Activated naive CD4-positive, alpha-beta T cell treated with anti-CD3 and anti-CD28 coated beads, Interleukin-2, amount 10 ng/mL, durations not matched to agents 7 days and 5 days (primary cell): Measurements from ENCODE around the gene ZMYND11.
"Not testable (repeated sequence)": the region's sequence is repeated elsewhere in the genome, so short reads cannot be mapped to it uniquely, and the experiment has no call there.

ENCODE experiments used
- CTCF ChIA-PET: fragments of 350-600 bp; sonication (Branson Sonifier 250); formaldehyde crosslinking; loops from one replicate; lab custom pipeline; 2021; ENCODE audit warnings: antibody characterized with exemption; lab: Charles Lee
- DNase-seq: peaks from one replicate; pipeline ENCODE4 v3.0.0-alpha.2; 2020
- H3K27ac Mint-ChIP-seq: one replicate; pipeline ENCODE4 v1.8.0; 2021; ENCODE audit warnings: mild to moderate bottlenecking, moderate library complexity, mixed read lengths
- H3K27me3 Mint-ChIP-seq: one replicate; pipeline ENCODE4 v1.8.0; 2021; ENCODE audit warnings: mild to moderate bottlenecking, mixed read lengths
- H3K36me3 Mint-ChIP-seq: one replicate; pipeline ENCODE4 v1.8.0; 2021; ENCODE audit warnings: mixed read lengths
- H3K4me1 Mint-ChIP-seq: one replicate; pipeline ENCODE4 v1.8.0; 2021; ENCODE audit warnings: mixed read lengths
- H3K4me3 Mint-ChIP-seq: one replicate; pipeline ENCODE4 v1.8.0; 2021; ENCODE audit warnings: mild to moderate bottlenecking, moderate library complexity, mixed read lengths
- H3K9me3 Mint-ChIP-seq: one replicate; pipeline ENCODE4 v1.8.0; 2021; ENCODE audit warnings: mixed read lengths

Gene ZMYND11

GRCh38 chr10:264160-265073 lies 129.2 kb downstream of the ZMYND11 start:
- H3K27me3 Mint-ChIP-seq, H3K36me3 Mint-ChIP-seq, H3K27ac Mint-ChIP-seq, DNase-seq, CTCF ChIA-PET, H3K4me1 Mint-ChIP-seq, H3K9me3 Mint-ChIP-seq, H3K4me3 Mint-ChIP-seq: not testable (repeated sequence)

GRCh38 chr10:265074-265440 lies 129.8 kb downstream of the ZMYND11 start:
- H3K36me3 Mint-ChIP-seq, H3K9me3 Mint-ChIP-seq, DNase-seq, H3K4me3 Mint-ChIP-seq, CTCF ChIA-PET, H3K27me3 Mint-ChIP-seq, H3K27ac Mint-ChIP-seq, H3K4me1 Mint-ChIP-seq: not testable (repeated sequence)

GRCh38 chr10:265816-266588 lies 130.7 kb downstream of the ZMYND11 start:
- H3K27me3 Mint-ChIP-seq, H3K36me3 Mint-ChIP-seq, H3K4me1 Mint-ChIP-seq, H3K9me3 Mint-ChIP-seq, CTCF ChIA-PET, H3K27ac Mint-ChIP-seq, H3K4me3 Mint-ChIP-seq, DNase-seq: not testable (repeated sequence)

- no peaks in the 10 kb centered on the region for H3K36me3 Mint-ChIP-seq
- CTCF ChIA-PET, result no interaction called here
- no peak for DNase-seq
- H3K27ac Mint-ChIP-seq, result no peak overlapping the region
- no peak overlapping the region for H3K4me3 Mint-ChIP-seq
- no peaks in the 10 kb centered on the region for H3K4me1 Mint-ChIP-seq
- H3K27me3 Mint-ChIP-seq, result peaks cover 4% of the 10 kb centered on the region
- H3K9me3 Mint-ChIP-seq, result no peaks in the 10 kb centered on the region
Measured at GRCh38 chr10:266974-267425, 131.7 kb downstream of the ZMYND11 start.

GRCh38 chr10:267705-268104 lies 132.4 kb downstream of the ZMYND11 start:
- H3K4me3 Mint-ChIP-seq, result no peak overlapping the region
- H3K36me3 Mint-ChIP-seq, result no peaks in the 10 kb centered on the region
- DNase-seq, result no peak
- H3K27ac Mint-ChIP-seq, result no peak overlapping the region
- no peaks in the 10 kb centered on the region for H3K9me3 Mint-ChIP-seq
- H3K27me3 Mint-ChIP-seq, result peaks cover 4% of the 10 kb centered on the region
- H3K4me1 Mint-ChIP-seq, result no peaks in the 10 kb centered on the region
- CTCF ChIA-PET, result no interaction called here

- DNase-seq, result no peak
- Mint-ChIP-seq H3K27ac (no peak overlapping the region), H3K36me3 (no peaks in the 10 kb centered on the region), H3K4me3 (no peak overlapping the region), H3K27me3 (peaks cover 7% of the 10 kb centered on the region), H3K4me1 (no peaks in the 10 kb centered on the region), H3K9me3 (no peaks in the 10 kb centered on the region)
- CTCF ChIA-PET, result no interaction called here
Measured at GRCh38 chr10:269440-270074, 134.3 kb downstream of the ZMYND11 start.

GRCh38 chr10:271201-271600 lies 135.9 kb downstream of the ZMYND11 start:
- Mint-ChIP-seq H3K4me3 (no peak overlapping the region), H3K27me3 (peaks cover 11% of the 10 kb centered on the region), H3K9me3 (no peaks in the 10 kb centered on the region), H3K36me3 (no peaks in the 10 kb centered on the region), H3K4me1 (no peaks in the 10 kb centered on the region), H3K27ac (no peak overlapping the region)
- CTCF ChIA-PET, result no interaction called here
- DNase-seq, result no peak

- CTCF ChIA-PET, result no interaction called here
- H3K36me3 Mint-ChIP-seq, result no peaks in the 10 kb centered on the region
- peaks cover 11% of the 10 kb centered on the region for H3K27me3 Mint-ChIP-seq
- no peak overlapping the region for H3K27ac Mint-ChIP-seq
- H3K9me3 Mint-ChIP-seq, result no peaks in the 10 kb centered on the region
- no peaks in the 10 kb centered on the region for H3K4me1 Mint-ChIP-seq
- no peak overlapping the region for H3K4me3 Mint-ChIP-seq
- no peak for DNase-seq
Measured at GRCh38 chr10:271722-272121, 136.5 kb downstream of the ZMYND11 start.

- no peaks in the 10 kb centered on the region for H3K4me1 Mint-ChIP-seq
- H3K27ac Mint-ChIP-seq, result no peak overlapping the region
- CTCF ChIA-PET, result no interaction called here
- no peaks in the 10 kb centered on the region for H3K9me3 Mint-ChIP-seq
- no peaks in the 10 kb centered on the region for H3K36me3 Mint-ChIP-seq
- peaks cover 18% of the 10 kb centered on the region for H3K27me3 Mint-ChIP-seq
- no peak for DNase-seq
- H3K4me3 Mint-ChIP-seq, result no peak overlapping the region
Measured at GRCh38 chr10:273088-273487, 137.8 kb downstream of the ZMYND11 start.

GRCh38 chr10:274866-275265 lies 139.6 kb downstream of the ZMYND11 start:
- CTCF ChIA-PET, result no interaction called here
- H3K27ac Mint-ChIP-seq, result no peak overlapping the region
- H3K9me3 Mint-ChIP-seq, result no peaks in the 10 kb centered on the region
- H3K4me1 Mint-ChIP-seq, result no peaks in the 10 kb centered on the region
- no peak for DNase-seq
- H3K4me3 Mint-ChIP-seq, result no peak overlapping the region
- H3K27me3 Mint-ChIP-seq, result peaks cover 20% of the 10 kb centered on the region
- H3K36me3 Mint-ChIP-seq, result no peaks in the 10 kb centered on the region

- H3K9me3 Mint-ChIP-seq, result no peaks in the 10 kb centered on the region
- H3K36me3 Mint-ChIP-seq, result no peaks in the 10 kb centered on the region
- CTCF ChIA-PET, result no interaction called here
- no peak overlapping the region for H3K4me3 Mint-ChIP-seq
- no peaks in the 10 kb centered on the region for H3K4me1 Mint-ChIP-seq
- peaks cover 18% of the 10 kb centered on the region for H3K27me3 Mint-ChIP-seq
- no peak for DNase-seq
- no peak overlapping the region for H3K27ac Mint-ChIP-seq
Measured at GRCh38 chr10:275680-276079, 140.4 kb downstream of the ZMYND11 start.

GRCh38 chr10:277963-278362 lies 142.7 kb downstream of the ZMYND11 start:
- no peak overlapping the region for H3K27ac Mint-ChIP-seq
- H3K4me3 Mint-ChIP-seq, result no peak overlapping the region

GRCh38 chr10:278707-279106 lies 143.5 kb downstream of the ZMYND11 start:
- CTCF ChIA-PET, result no interaction called here
- Mint-ChIP-seq H3K9me3 (no peaks in the 10 kb centered on the region), H3K4me1 (peaks cover under 1% of the 10 kb centered on the region), H3K4me3 (no peak overlapping the region), H3K27me3 (peaks cover 12% of the 10 kb centered on the region), H3K36me3 (no peaks in the 10 kb centered on the region), H3K27ac (no peak overlapping the region)
- DNase-seq, result no peak

More at GRCh38 chr10:277963-278362, 142.7 kb downstream of the ZMYND11 start:
- no peak for DNase-seq
- CTCF ChIA-PET, result no interaction called here
- H3K36me3 Mint-ChIP-seq, result no peaks in the 10 kb centered on the region
- H3K4me1 Mint-ChIP-seq, result no peaks in the 10 kb centered on the region
- H3K27me3 Mint-ChIP-seq, result peaks cover 15% of the 10 kb centered on the region
- H3K9me3 Mint-ChIP-seq, result no peaks in the 10 kb centered on the region

- Mint-ChIP-seq H3K27me3 (peaks cover 12% of the 10 kb centered on the region), H3K27ac (no peak overlapping the region), H3K4me3 (no peak overlapping the region), H3K9me3 (no peaks in the 10 kb centered on the region), H3K4me1 (peaks cover 5% of the 10 kb centered on the region), H3K36me3 (no peaks in the 10 kb centered on the region)
- no peak for DNase-seq
- CTCF ChIA-PET, result no interaction called here
Measured at GRCh38 chr10:279232-279631, 144.0 kb downstream of the ZMYND11 start.
